ENCODE measurements around the gene RTBDN. TPM values are rescaled to one million over a fixed set of nuclear protein-coding genes. Genes with fewer than 3 reads are reported as not detected.
"Not testable (repeated sequence)": the region's sequence is repeated elsewhere in the genome, so short reads cannot be mapped to it uniquely, and the experiment has no call there.

RTBDN gene
- total RNA-seq, 1 experiment from 2014 or later, result 8.0 TPM

DNA sequence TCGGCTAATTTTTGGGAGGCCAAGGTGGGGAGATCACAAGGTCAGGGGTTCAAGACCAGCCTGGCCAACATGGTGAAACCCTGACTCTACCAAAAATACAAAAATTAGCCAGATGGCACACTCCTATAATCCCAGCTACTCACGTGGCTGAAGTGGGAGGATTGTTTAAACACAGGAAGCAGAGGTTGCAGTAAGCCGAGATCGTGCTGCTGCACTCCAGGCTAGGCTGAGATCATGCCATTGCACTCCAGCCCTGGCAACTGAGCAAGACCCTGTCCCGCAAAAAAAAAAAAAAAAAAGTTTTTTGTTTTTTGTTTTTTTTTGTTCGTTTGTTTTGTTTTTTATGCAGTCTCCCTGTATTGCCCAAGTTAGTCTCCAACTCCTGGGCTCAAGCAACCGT lies 25.2 kb upstream of the RTBDN start:
- no peak for DNase-seq (ENCODE audit: low spot score)
- in situ Hi-C loops (cut with HindIII; ENCODE audit: low sequenced_read_pairs), result no loop called here

DNA sequence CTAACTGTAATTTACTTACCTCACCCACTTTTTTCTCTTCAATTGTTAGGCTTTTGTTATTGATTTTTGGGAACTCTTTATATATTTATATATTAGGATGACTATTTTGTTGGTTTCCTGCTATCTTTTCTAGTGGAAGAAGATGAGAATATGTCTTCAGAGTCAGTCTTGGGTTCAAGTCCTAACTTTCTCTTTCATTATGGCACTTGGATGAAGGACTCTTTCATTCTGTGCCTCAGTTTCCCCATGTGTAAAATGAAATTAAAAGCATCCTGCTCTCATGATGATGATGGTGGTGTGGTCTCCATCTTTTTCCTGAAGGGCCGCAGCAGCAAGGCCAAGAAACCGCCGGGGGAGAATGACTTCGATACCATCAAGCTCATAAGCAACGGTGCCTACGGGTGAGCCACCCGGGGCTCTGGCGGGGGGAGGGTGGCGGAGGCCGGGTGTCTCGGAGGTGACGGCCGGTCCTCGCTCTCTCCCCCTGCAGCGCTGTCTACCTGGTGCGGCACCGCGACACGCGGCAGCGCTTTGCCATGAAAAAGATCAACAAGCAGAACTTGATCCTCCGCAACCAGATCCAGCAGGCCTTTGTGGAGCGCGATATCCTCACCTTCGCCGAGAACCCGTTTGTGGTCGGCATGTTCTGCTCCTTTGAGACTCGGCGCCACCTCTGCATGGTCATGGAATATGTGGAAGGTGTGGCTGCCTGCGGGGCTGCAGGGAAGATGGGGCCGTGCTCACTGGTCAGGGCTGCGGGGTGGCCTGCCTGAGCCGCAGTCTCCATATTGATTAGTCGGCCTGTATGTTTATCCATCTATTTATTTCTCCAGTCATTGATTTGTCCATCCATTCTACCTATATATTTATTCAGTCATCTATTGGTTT lies 23.9 kb upstream of the RTBDN start:
- in situ Hi-C loops (cut with HindIII; ENCODE audit: low sequenced_read_pairs), result no loop called here
- DNase-seq (ENCODE audit: low spot score), result no peak

DNA sequence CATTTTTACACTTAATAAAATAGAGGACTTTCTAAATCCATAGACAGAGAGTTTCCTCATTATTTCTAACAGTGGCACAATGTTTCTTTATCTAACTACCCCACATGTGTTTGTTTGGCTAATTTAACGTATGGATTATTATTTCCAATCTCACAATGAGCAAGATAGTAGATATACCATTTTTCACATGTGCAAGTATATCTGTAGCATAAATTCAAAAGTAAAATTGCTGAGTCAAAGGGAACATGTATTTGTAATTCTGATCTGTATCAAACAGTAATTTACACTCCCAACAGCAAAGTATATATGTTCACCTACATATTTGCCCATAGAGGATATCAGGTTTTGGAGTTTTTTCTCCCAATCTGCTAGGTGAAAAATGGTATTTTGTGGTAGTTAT lies 22.3 kb upstream of the RTBDN start:
- in situ Hi-C loops (cut with HindIII; ENCODE audit: low sequenced_read_pairs), result no loop called here
- no peak for DNase-seq (ENCODE audit: low spot score)

DNA sequence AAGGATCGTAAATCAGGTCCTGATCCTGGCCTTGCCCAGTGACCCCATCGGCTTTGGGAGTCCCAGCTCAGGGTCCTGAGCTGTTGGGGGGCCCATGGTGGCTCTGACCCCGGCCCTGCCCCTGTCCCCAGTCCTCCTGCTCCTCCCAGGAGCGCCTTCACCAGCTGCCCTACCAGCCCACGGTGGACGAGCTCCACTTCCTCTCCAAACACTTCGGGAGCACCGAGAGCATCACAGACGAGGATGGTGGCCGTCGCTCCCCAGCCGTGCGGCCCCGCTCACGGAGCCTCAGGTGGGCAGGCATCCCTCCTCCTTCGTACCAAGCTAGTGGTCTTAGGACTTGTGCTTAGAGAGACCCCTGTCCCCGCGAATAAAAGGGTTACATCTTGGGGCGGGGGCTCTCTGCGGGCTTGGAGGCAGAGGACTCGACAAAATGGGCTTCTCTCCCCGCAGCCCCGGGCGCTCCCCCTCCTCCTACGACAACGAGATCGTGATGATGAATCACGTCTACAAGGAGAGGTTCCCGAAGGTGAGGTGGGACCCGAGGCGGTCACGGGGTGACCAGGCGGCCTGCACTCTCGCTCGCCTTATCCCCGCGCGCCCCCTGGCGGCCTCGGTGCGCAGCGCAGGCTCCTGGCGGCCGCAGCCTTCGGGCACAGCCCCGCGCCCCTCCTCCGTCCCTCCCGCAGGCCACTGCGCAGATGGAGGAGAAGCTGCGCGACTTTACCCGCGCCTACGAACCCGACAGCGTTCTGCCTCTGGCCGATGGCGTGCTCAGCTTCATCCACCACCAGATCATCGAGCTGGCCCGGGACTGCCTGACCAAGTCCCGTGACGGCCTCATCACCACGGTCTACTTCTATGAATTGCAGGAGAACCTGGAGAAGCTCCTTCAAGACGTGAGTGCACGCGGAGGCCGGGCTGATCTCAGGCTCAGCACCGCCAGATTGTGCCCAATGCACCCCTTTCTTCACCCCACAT lies 13.1 kb upstream of the RTBDN start:
- in situ Hi-C loops (cut with HindIII; ENCODE audit: low sequenced_read_pairs), result no loop called here

DNA sequence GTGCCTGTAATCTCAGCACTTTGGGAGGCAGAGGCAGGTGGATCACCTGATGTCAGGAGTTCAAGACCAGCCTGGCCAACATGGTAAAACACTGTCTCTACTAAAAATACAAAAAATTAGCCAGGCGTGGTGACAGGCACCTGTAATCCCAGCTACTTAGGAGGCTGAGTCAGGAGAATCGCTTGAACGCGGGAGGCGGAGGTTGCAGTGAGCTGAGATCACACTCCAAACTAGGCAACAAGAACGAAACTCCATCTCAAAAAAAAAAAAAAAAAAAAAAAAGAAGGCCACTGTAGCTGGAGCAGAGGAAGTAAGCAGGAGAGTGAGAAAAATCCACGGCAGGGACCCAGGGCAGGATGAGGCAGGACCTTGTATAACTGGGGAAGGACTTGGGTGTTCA lies 12.2 kb upstream of the RTBDN start:
- DNase-seq (ENCODE audit: low spot score); in situ Hi-C loops (cut with HindIII; ENCODE audit: low sequenced_read_pairs): not testable (repeated sequence)

More for the DNA sequence above, 13.1 kb upstream of the RTBDN start:
- peak; percentile 81 for DNase-seq (ENCODE audit: low spot score)

DNA sequence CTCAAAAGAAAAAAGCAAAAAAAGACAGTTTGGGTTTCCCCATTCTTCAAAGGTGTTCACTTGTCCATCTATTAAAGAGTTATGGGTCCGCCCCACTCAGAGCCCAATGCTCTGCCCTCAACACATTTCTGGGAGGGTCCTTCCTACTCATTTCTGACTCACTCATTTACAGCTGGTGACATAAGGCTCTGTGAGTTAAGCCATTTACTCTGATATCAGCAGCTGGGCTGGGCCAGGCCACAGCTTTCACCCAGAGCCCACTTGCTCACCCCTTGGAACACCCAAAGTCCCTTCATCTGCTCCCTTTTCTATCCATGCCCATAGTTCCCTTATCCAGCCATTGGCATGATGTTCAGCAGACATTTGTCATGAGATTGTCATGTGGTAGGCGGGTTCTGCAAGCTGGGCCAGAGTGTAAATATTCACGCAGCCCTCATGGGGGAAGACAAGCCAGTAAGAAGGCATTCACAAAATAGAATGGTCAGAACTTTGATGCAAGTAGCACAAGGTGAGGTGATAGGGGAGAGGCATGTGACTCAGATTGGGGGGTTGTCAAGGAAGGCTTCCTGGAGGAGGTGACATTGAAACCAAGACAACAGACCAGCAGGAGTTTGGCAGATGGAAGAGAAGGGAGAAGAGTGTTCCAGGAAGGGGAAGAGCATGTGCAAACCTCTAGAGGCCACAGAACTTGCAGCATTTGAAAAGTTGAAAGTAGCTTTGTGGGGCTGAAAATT lies 9.8 kb upstream of the RTBDN start:
- DNase-seq (ENCODE audit: low spot score), result no peak
- in situ Hi-C loops (cut with HindIII; ENCODE audit: low sequenced_read_pairs), result no loop called here

DNA sequence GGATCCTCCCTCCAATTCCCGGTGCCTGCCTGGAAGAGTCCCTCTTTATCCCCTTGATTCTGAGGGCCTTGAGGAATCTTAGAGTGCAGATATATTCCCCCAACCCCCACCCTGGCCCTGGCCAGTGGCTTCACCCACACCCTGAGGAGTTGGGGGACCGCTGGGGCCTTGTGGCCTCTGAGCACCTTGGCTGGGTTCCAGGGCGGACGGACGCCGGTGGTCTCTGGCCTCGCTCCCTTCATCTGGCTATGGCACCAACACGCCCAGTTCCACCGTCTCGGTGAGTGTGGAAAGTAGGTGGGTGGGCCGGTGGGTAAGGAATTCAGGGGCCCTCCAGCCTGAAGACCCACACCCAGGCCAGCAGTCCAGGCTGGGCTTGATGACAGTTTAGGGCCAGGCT lies 8.9 kb upstream of the RTBDN start:
- in situ Hi-C loops (cut with HindIII; ENCODE audit: low sequenced_read_pairs), result no loop called here
- DNase-seq (ENCODE audit: low spot score), result no peak

DNA sequence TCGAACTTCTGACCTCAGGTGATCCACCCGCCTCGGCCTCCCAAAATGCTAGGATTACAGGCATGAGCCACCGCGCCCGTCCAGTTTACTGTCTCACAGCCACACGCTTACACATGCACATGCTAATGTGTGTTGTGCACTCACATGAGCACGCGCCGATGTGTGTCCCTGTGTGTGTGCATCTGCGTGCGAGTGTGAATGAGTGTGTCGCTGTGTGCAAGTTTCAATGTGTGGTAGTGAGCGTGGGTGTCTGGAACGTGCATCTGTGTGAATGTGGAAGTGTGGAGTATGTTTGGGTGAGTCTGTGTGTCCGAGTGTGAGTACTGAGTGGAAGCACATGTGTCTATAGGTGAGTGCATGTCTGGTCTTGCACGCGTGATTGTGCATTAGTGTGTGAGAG lies 8.1 kb upstream of the RTBDN start:
- no peak for DNase-seq (ENCODE audit: low spot score)
- in situ Hi-C loops (cut with HindIII; ENCODE audit: low sequenced_read_pairs), result no loop called here

DNA sequence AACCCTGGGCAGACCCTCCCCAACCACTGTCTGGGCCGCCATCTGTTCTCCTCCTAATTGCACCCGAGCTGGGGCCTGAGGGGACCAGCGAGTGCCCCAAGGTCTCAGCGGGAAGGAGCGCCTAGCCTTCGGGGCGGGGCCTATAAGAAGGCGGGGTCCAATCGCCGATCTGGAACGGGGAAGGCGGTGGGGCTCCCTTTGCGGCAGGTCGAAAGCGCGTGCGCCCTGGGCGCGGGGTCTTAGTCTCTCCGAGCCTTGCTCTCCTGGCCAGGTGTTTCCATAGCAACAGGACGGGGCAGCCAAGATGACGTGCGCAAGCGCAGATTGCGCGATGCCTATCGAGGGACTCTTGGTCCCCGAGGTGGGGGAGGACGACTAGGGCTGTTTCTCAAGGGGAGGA lies 6.7 kb upstream of the RTBDN start:
- in situ Hi-C loops (cut with HindIII; ENCODE audit: low sequenced_read_pairs), result no loop called here
- peak; percentile 83 for DNase-seq (ENCODE audit: low spot score)

DNA sequence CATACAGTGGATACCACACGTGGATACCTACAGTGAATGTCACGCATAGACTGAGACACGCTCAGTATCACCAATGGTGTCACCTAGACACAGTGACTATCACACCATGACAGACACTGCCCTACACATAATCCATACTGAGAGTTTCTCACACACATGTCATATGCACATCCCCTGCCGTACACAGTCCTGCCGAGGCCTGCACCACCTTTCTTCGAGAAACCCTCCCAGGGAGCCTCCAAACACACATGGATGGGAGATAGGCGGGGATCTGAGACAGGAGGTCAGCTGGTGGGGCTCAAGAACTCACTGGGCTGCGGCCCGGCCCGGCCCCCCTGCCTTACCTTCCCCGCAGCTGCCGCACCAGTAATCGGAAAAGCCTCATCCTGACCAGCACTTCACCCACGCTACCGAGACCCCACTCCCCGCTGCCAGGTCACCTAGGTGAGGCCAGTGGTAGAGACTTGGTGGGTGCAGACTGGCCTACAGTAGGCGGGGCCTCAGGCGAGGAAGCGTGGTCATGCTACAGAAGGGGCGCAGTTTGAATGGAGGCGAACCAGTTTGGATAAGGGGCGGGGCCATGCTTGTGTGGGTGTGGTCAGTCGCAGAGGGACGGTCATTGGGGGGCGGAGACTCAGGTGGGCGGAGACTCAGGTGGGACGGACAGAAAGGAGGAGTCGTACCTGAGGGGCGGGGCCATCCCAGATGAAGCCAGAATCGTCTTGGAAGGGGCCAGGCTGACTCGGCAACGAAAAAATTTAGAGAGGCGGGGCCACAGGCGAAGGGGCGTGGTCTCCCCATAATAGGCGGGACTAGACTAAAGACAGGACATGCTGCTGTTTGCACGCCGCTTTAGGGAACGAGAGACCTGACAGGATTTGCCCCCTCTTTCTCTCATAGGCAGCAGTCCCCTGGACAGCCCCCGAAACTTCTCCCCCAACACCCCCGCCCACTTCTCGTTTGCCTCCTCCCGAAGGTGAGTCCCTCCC lies 6.0 kb upstream of the RTBDN start:
- in situ Hi-C loops (cut with HindIII; ENCODE audit: low sequenced_read_pairs), result no loop called here
- peak; percentile 93 for DNase-seq (ENCODE audit: low spot score)

DNA sequence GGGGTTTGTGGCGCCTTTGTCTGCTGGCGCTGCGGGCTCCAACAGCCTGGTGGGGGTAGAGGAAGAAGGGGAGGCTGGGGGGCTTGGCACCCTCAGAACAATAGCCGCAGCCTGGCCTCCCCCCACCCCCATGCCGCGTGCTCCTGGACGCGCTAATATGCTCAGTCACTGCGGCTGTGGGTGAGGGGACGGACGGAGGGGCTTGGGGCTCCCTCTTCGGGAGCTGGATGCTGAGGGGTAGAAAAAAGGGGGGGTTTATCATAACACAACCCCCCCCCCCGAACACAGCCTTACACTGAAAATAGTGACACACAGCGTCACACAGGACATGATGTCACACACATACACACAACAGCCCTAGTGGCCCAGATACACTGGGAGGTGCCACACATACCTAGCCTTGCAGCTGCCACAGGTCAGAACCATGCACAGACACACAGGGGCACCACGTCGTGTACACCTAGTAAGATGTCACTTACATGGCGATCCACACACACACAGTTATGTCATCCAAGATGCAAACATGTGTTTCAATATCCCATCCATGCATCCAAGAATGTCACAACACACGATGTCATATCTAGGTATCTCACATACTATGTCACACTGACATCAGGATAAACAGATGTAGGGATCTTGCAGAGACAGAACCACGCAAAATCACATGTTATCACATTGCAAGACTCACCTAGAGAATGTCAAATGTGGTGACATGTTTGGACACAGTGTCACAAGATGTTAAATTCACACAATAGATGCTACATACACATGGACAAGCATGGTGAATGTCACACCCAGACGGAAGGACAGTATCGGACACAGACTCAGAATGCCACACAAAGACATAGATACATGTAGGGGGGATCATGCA lies 4.7 kb upstream of the RTBDN start:
- in situ Hi-C loops (cut with HindIII; ENCODE audit: low sequenced_read_pairs), result no loop called here
- DNase-seq (ENCODE audit: low spot score), result peak; percentile 75

DNA sequence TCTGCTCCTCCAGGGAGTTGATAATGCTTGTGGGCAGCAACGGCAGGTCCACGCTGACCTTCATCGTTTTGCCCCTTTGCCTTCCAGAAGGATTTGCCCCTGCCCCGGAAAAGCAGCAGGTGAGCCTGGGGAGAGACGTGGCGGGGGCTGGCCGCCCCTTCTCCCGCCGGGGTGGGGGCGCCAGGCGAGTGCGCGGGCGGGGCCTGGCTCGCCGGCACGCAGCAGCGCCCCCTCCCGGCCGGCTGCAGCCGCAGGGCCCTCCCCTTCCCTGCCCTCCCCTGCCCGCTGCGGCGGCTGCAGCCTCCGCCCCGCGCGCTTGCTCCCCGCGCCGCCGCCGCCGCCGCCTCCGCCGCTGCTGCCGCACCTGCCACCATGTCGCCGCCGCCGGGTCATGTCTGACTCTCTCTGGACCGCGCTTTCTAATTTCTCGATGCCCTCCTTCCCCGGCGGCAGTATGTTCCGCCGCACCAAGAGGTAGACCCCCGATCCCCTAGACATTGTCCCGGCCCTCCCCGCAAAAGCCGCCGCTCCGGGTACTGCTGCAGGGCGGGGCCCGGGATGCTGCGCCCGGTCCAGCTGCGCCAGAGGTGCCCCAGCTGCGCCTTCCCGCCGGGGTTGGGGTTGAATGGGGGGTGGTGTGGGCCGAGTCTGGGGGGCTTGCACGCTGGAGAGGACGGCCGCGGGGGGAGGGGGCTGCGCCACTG lies 4.0 kb upstream of the RTBDN start, which contains the start of gene MAST1:
Gene MAST1, plus strand, starts transcription at position 334 of the 704 bp plus-strand sequence. Its CDS starts 58 bp downstream, at position 392.
- in situ Hi-C loops (cut with HindIII; ENCODE audit: low sequenced_read_pairs), result no loop called here

DNA sequence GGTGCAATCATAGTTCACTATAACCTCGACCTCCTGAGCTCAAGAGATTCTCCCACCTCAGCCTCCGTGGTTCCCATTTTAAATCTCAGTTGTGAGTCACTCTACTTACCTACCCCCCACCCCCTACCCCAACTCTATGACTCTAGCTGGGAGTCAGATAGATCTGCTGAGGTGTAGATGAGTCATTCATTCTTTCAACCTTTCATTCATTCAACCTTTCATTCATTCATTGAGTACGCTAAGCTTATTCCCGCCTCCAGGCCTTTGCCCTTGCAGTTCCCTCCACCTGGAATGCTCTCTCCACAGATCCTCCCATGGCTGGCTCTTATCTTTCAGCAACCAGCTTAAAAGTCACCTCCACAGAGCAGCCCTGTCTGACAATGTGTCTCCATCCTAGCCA lies 2.8 kb upstream of the RTBDN start:
- in situ Hi-C loops (cut with HindIII; ENCODE audit: low sequenced_read_pairs), result no loop called here
- DNase-seq (ENCODE audit: low spot score), result no peak

More for the DNA sequence above, 4.0 kb upstream of the RTBDN start, which contains the start of gene MAST1:
- DNase-seq (ENCODE audit: low spot score), result peak; percentile 81

DNA sequence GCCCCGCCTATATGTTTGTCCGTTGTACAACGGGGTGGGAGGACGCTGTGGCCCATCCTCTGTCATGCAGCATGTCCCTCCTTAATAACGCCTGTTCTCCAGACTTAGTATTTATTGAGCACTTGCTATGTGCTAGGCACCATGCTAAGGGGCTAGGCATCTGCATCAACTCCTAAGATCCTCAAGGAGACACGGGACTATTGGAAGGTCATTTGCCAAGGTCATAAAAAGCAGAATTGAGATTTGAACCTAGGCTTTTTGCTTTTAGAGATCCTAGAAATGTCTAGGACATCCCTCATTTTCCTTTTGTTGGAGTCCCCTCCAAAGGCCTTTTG lies 2.1 kb upstream of the RTBDN start:
- DNase-seq (ENCODE audit: low spot score), result no peak

DNA sequence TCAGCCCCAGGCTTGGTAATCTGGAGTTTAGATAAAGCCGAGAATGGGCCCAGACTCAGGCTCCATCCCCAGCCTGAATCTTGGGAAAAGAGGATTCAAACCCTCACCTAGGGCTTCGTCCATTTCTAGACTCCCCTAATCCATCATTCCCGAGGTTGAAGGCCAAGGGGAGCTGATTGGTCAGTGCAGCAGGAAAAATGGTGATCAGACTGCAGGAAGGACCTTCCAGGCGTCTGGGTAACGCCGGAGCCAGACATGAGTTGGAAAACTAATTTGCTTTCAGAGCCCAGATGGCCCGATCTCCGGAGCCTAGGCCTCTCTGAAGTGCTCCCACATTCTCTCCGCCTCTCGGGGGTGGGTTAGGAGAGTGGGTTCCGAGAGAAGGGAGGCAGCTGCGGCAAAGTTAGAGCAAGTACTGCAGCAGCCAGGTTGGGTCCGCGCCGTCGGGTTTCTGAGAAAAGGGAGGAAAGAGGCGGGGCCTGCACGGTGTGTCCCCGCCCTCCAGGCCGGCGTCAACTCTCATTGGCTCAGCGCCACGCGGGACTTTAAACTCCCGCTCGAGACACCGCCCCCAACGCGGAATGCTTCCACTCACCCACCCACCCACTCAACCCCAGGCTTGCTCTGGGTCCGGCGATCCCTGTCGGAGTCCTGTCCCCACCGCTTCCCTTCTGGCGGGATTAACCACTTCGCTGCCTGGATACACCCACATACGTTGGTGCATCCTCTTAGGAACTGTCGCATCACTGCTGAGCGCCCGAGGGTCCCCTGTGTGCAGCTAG lies 788 bp upstream of the RTBDN start:
- peak; percentile 72 for DNase-seq (ENCODE audit: low spot score)
- in situ Hi-C loops (cut with HindIII; ENCODE audit: low sequenced_read_pairs), result no loop called here

More for the DNA sequence above, 2.1 kb upstream of the RTBDN start:
- in situ Hi-C loops (cut with HindIII; ENCODE audit: low sequenced_read_pairs), result no loop called here
